Activated gamma-delta T cell treated with Interleukin-2 at 50 U/mL for 16 hours (primary cell): Measurements from ENCODE around the gene SNX14.

ENCODE experiments used
- DNase-seq: peaks from one replicate; pipeline ENCODE4 v3.0.0-alpha.2; 2020

Gene SNX14

DNA sequence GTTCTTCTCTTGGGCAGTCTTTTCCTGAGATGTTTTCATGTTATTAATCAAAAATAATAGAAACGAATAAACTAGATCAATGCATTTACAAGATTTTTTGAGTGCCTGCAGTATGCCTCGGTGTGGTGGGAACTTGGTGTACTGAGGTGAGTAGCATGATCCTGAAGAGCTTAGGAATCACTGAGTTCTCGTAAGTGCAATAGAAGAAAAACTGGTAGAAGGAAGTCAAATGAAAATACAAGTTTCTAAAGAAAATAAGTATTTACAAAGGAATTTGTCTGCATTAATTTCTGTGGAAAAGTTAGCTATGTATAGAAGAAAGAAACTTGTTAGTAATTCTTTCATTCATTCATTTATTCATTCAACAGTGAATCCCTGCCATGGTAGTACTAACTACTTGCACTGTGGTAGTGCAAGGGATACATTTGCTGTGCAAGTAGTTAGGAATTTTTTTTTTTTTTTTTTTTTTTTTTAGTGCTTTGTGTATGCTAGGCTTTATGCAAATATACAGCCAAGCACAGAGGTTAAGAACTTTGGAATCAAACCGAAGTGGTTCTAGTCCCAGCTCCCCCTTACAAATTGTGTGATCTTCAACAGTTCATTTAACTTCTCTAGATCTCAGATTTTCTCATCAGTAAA, 129.9 kb downstream of the SNX14 start:
- no peak for DNase-seq

DNA sequence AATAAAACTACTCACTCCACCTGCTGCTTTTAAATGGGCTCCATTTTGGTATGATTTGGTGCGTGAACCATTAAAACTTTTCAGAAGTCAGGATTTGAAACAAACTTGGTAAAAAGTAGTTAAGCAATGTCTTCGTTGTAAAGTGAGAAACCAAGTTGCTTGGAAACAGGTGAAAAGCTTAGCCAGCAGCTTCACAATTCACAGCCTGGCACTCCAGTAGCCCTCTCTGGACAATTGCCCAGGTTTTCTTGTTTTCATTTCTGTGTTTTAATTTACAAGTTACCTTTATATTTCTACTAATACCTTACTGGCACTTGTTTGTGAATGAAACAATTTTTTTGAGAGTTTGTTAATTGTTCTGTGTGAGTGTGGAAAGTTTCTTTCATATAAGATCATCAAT, 131.0 kb downstream of the SNX14 start:
- no peak for DNase-seq

DNA sequence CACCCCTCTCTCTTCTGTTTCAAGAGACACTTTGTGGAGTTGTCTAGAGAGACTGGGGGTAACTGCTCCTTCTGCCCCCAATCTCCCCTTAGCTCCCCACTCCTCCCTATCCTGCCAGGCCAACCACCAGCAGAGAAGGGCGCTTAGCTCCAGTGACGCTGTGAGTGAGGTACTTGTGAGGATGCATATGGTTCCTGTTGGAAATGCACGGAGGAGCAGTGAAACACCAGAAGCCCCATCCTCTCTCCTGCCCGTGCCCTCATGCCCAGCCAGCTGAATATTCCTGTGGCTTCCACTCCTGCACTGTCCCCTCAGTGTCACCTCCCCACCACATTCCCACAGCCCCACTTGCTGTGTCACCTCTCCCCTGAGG, 131.9 kb downstream of the SNX14 start:
- DNase-seq: no peak

DNA sequence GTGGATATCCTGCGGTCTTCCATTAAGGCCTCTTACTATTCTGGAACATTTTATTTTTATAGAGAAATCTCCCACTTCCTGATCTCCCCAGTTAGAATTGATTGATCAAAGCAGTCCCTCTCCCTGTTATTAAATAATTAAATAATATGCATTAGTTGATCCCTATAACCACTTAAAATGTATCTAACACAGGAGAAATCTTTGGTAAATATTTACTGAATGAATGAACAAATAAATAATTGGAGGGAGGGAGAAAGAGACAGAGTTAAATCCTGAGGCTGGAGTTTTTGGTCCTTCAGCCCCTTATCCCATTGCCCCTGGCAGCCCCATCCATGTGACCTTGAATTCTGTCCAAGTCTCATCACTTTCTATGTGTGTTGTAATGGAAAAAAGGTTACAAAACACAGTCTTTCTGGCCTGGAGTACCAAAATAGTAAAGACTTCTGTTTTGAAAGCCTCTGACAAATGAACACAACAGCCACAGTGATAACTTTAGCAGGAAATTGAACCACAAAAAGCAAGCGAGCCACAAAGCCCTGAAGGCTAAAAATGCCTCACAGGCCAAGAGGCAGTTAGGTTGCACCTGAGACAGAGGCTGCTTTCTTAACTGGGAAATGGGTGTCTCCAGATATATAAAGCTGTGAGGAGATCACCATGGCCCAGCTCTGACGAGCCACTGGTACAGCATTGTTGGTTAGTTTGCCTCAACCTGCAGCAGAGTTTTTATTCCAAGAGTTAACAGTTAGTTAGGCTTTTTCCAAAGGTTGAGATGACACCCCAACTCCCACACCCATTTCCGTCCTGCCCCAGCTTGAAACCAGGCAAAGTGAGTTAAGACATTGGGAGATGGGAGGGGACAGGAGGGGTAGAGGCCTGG, 132.5 kb downstream of the SNX14 start:
- peak; percentile 53 for DNase-seq

DNA sequence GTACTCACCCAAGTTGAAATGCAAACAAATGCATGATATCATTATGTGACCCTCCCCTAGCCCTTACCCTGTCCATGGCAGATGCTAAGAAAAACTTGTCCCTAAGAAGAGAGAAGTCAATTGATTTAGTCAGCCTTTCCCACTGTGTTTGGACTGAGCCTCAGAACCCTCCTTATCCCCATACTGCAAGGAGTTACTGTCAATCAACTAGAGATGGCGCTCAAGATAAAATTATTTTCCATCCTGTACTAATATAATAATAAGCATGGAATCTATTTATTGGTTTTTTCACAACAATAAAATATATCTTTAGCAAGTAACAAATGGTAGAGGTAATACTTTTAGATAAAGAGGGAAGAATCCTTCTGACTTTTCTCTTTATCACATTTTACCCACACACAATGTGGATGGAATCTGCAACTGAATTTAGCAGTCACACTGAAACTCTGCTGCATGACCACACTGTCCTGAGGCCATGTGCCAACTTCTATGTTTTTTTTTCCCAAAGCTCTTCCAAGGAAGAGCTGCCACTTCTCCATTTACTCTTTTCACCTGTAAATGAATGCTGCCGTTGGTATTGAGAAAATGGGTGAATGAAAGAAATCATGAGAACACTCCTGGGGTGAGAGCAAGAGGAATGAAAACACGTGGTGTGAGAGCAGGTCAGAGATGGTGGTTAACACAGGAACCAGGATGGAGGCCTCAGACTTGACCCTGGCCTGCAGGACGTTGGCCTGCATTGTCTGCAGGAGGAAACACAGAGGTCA, 133.3 kb downstream of the SNX14 start:
- no peak for DNase-seq

DNA sequence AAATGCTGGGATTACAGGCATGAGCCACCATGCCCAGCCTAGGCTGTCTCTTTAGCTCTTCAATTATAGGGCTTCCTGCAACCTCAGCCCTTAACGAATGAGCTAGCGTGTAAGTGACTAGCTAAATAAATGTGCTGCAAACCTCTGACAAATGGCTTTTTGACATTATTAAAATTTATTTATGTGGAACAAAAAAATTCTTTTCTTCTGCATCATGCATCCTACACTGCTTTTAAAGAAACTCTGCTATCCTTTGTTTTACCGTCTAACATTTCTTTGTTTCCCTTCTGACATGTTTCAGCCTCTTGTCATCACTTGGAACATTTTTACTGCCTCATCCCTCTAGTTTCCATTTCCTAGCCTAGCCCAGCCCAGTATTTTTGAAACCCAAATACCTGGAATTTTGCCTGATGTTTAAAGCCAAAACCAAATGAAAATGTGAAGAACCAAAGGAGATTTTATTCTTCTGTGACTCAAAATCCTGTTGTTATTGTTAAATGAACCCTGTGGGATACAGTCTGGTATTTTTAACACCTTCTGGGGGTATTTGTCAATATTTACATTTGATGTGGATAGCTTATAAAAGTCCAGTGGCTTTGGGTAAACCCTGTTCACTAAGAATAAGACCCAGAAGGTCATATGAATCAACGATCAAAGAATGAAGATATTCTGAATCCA, 134.3 kb downstream of the SNX14 start:
- no peak for DNase-seq

DNA sequence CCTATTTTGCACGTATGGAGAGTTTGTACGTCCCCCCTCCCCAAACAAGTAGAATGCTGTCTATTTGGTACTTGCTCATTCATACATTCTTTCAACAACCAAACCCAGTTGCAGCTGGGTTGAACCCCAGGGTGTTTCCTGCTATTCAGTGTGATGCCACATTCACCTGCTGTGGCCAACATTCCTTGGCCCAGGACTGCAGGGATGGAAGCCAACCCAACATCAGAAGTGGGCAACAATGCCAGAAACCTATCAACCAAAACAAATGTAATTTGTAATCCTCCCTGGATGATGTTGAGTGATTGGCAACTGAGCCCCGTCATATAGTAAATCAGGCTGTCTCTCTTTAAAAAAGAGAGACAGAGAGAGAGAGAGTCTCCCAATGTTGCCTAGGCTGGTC, 134.9 kb downstream of the SNX14 start:
- DNase-seq: no peak

DNA sequence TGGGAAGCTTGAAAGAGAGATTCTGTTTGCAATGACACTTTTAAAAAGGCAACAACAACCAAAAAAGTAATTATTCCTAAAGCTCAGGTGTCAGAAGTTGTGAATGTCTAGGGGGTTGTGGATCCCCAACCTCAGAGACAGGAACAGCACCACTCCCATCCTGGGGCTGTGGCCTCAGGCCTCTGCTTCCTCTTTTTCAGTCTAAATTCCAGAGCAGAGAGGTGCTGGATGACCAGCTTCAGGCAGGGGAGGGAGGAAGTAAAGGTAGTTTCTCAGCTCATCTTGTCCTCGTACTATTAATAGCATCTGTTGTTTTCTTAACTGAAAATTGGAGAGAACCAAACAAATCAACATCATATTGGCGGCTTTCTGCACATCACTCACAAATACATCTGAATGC, 135.5 kb downstream of the SNX14 start:
- DNase-seq: no peak

DNA sequence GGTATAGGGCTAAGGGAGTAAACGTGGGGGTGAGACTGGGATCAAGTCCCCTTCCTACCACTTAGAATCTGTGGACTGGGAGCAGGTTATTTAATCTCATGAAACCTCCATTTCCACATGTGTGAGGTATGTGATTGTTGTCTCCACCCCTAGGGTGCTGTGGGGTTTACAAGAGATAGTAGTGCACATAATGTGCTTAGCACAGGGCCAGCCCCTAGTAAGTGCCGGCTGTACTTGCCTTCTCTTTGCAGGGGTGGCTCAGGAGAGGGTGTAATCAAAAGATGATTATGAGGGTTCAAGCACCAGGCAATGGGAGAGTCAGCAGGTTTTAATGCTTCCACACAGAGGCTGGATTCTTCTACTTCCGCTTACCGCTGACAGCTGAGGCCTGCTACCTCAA, 136.9 kb downstream of the SNX14 start:
- no peak for DNase-seq
